K562 (cell line): ENCODE results near the gene RAE1. TPM values are rescaled to one million over a fixed set of nuclear protein-coding genes. Genes with fewer than 3 reads are reported as not detected.

ENCODE experiments used
- BRCA1 ChIP-seq, 2 experiments: fragments of 450-650 bp in 1 of 2; sonication (generic) in 1 of 2; formaldehyde crosslinking in 1 of 2; IDR thresholded peaks; 2 replicates each; pipeline versions ENCODE4 v1.5.0 to v1.6.1; 2017 to 2020; ENCODE audit warnings: mild to moderate bottlenecking in 1 of 2, missing genetic modification reagents in 1 of 2
- CCAR2 ChIP-seq: fragments of 200-400 bp; formaldehyde crosslinking; IDR thresholded peaks from 2 replicates; pipeline ENCODE4 v1.6.1; 2017; ENCODE audit warnings: mild to moderate bottlenecking, low read depth, low read length
- COPS2 ChIP-seq: fragments of 450-650 bp; conservative IDR thresholded peaks from 2 replicates; pipeline ENCODE4 v1.6.1; 2016; ENCODE audit warnings: mild to moderate bottlenecking, moderate library complexity
- ELF2 ChIP-seq: fragments of 250-450 bp; sonication (Bioruptor Pico); IDR thresholded peaks from 2 replicates; pipeline ENCODE4 v1.5.0; 2021; ENCODE audit warnings: mild to moderate bottlenecking
- GTF2E2 ChIP-seq: fragments of 200-800 bp; sonication (Bioruptor generic); IDR thresholded peaks from 2 replicates; pipeline ENCODE4 v1.6.1; 2016; ENCODE audit warnings: missing genetic modification characterization, missing compliant biosample characterization
- HOXB6 ChIP-seq: fragments of 250-450 bp; sonication (Bioruptor Pico); IDR thresholded peaks from 2 replicates; pipeline ENCODE4 v1.5.1; 2022; ENCODE audit warnings: mild to moderate bottlenecking, borderline replicate concordance
- MEF2A ChIP-seq: IDR thresholded peaks from 2 replicates; pipeline ENCODE4 v1.6.1; 2011; ENCODE audit warnings: low read depth, mild to moderate bottlenecking, low read length, moderate library complexity; ENCODE audit not compliant: control insufficient read depth
- NCOA6 ChIP-seq: fragments of 450-650 bp; IDR thresholded peaks from 2 replicates; pipeline ENCODE4 v1.6.1; 2017; ENCODE audit warnings: mild to moderate bottlenecking
- PRMT5 ChIP-seq: sonication (generic); formaldehyde crosslinking; IDR thresholded peaks from 2 replicates; pipeline ENCODE4 v1.5.0; 2020; ENCODE audit warnings: missing genetic modification reagents
- SAFB ChIP-seq: fragments of 200-400 bp; formaldehyde crosslinking; IDR thresholded peaks from 2 replicates; pipeline ENCODE4 v1.6.1; 2017; ENCODE audit warnings: low read depth, low read length, borderline replicate concordance
- SIN3B ChIP-seq: fragments of 450-650 bp; IDR thresholded peaks from 2 replicates; pipeline ENCODE4 v1.6.1; 2017; ENCODE audit warnings: low read depth, mild to moderate bottlenecking, moderate library complexity
- SRSF3 ChIP-seq: fragments of 200-400 bp; formaldehyde crosslinking; IDR thresholded peaks from 2 replicates; pipeline ENCODE4 v1.6.1; 2016; ENCODE audit warnings: mild to moderate bottlenecking, low read length, moderate library complexity; ENCODE audit not compliant: insufficient read depth
- ZBED1 ChIP-seq: IDR thresholded peaks from 2 replicates; pipeline ENCODE4 v1.6.1; 2014
- ZNF121 ChIP-seq: sonication (generic); formaldehyde crosslinking; conservative IDR thresholded peaks from 2 replicates; pipeline ENCODE4 v1.8.0; 2022; ENCODE audit warnings: missing genetic modification reagents
- polyA plus RNA-seq, 8 experiments: library from polyadenylated mRNA; depleted of rRNA in 4 of 8; stranded (reverse) in 5 of 8; unstranded in 3 of 8; fragments of >200 nt; fragmentation: Nextera tagmentation in 2 of 8; fragmentation: Illumina TruSeq in 1 of 8; extraction: Ambion mirVana in 2 of 8; extraction: Trizol in 1 of 8; gene quantifications; 2 replicates each; pipeline versions ENCODE4 v1.2.1 to v1.2.3, GENCODE V29; 2011 to 2014; ENCODE audit warnings: inconsistent platforms in 1 of 8, missing spikeins in 1 of 8
- total RNA-seq, 7 experiments: library from RNA; depleted of rRNA in 6 of 7; stranded (reverse); fragments of >200 nt in 6 of 7; fragmentation: Illumina TruSeq in 2 of 7; extraction: Trizol in 2 of 7; gene quantifications; 2 replicates each; pipeline versions ENCODE4 v1.2.1 to v1.2.3, GENCODE V29; 2011 to 2021; ENCODE audit warnings: low replicate concordance in 1 of 7
- TF ChIP-seq, protein P1 (sequence below): fragments of 450-650 bp; IDR thresholded peaks from 2 replicates; pipeline ENCODE4 v1.6.1; 2018; ENCODE audit not compliant: partially characterized antibody
- TF ChIP-seq, protein P2 (sequence below), 2 experiments: fragments of 450-650 bp; IDR thresholded peaks; 2 replicates each; pipeline ENCODE4 v1.6.1; 2016
- TF ChIP-seq, protein P3 (sequence below): fragments of 450-650 bp; IDR thresholded peaks from 2 replicates; pipeline ENCODE4 v1.6.1; 2016; ENCODE audit warnings: borderline replicate concordance
- TF ChIP-seq, protein P4 (sequence below): fragments of 450-650 bp; formaldehyde crosslinking; IDR thresholded peaks from 2 replicates; pipeline ENCODE4 v1.4.0; 2020; ENCODE audit warnings: mild to moderate bottlenecking
- TF ChIP-seq, protein P5 (sequence below): fragments of 450-650 bp; IDR thresholded peaks from 2 replicates; pipeline ENCODE4 v1.6.1; 2016; ENCODE audit warnings: missing biosample characterization, missing genetic modification characterization

Gene RAE1
- total and polyA plus RNA-seq, 9 of the 15 experiments (the other 6 are each of a cell fraction or from before 2014, with no cell fraction given), result 33.7 to 248 (median 77.7) TPM

DNA sequence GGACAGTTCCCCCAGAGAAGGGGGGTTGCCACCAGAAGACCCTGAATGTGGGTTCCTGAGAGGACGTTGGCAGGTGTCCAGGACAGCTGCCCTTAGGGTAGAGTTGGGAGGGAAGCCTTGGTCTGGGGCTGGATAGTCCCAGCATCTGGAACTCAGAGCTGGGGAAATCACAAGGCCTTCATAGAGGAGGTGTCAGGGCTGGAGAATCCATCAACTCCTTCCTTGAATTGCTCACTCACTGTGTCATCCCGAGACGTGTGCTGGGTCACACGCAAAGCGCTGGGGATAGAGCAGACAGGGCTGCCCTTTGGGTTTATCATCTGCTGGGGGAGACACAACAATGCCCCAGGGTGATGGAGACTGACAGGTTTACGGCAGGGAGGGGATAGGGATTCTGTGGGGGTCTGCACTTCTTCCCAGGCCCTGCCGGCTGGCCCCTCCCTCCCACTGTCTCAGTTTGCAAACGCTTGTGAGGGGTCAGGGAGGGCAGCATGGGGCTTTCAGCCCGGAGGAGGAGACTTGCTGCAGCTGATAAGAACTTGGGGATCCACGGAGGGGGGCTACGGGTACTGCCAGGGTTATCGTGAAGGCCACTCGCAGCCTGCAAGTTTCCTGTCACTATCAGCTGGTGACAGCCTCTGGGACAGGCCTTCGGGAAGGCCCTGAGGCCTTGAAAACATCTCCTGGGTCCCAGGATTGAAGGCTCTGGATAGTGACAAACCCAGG is 58.8 kb downstream of the RAE1 start (continued):
- TF ChIP-seq SAFB (no peak), ELF2 (CRISPR knock-in tag) (no peak), ZNF121 (no peak), MEF2A (0 out of 2 replicates have a peak, but pooled peaks have one; percentile 33), COPS2 (no peak), PRMT5 (CRISPR knock-in tag) (no peak), HOXB6 (CRISPR knock-in tag) (no peak), SRSF3 (no peak), GTF2E2 (tag) (no peak), ZBED1 (no peak), BRCA1 (IDR thresholded peaks at IDR 0.05) (no peak), BRCA1 (CRISPR knock-in tag; IDR thresholded peaks at IDR 0.05) (no peak), NCOA6 (no peak; the same call in 1 of the 2 replicates), SIN3B (no peak), CCAR2 (no peak)
- TF ChIP-seq, protein P1, sequence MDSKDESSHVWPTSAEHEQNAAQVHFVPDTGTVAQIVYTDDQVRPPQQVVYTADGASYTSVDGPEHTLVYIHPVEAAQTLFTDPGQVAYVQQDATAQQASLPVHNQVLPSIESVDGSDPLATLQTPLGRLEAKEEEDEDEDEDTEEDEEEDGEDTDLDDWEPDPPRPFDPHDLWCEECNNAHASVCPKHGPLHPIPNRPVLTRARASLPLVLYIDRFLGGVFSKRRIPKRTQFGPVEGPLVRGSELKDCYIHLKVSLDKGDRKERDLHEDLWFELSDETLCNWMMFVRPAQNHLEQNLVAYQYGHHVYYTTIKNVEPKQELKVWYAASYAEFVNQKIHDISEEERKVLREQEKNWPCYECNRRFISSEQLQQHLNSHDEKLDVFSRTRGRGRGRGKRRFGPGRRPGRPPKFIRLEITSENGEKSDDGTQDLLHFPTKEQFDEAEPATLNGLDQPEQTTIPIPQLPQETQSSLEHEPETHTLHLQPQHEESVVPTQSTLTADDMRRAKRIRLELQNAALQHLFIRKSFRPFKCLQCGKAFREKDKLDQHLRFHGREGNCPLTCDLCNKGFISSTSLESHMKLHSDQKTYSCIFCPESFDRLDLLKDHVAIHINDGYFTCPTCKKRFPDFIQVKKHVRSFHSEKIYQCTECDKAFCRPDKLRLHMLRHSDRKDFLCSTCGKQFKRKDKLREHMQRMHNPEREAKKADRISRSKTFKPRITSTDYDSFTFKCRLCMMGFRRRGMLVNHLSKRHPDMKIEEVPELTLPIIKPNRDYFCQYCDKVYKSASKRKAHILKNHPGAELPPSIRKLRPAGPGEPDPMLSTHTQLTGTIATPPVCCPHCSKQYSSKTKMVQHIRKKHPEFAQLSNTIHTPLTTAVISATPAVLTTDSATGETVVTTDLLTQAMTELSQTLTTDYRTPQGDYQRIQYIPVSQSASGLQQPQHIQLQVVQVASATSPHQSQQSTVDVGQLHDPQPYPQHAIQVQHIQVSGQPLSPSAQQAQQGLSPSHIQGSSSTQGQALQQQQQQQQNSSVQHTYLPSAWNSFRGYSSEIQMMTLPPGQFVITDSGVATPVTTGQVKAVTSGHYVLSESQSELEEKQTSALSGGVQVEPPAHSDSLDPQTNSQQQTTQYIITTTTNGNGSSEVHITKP, result peak; percentile 31
- TF ChIP-seq, protein P2, sequence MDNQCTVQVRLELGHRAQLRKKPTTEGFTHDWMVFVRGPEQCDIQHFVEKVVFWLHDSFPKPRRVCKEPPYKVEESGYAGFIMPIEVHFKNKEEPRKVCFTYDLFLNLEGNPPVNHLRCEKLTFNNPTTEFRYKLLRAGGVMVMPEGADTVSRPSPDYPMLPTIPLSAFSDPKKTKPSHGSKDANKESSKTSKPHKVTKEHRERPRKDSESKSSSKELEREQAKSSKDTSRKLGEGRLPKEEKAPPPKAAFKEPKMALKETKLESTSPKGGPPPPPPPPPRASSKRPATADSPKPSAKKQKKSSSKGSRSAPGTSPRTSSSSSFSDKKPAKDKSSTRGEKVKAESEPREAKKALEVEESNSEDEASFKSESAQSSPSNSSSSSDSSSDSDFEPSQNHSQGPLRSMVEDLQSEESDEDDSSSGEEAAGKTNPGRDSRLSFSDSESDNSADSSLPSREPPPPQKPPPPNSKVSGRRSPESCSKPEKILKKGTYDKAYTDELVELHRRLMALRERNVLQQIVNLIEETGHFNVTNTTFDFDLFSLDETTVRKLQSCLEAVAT (IDR thresholded peaks at IDR 0.05), result no peak
- TF ChIP-seq, protein P3, sequence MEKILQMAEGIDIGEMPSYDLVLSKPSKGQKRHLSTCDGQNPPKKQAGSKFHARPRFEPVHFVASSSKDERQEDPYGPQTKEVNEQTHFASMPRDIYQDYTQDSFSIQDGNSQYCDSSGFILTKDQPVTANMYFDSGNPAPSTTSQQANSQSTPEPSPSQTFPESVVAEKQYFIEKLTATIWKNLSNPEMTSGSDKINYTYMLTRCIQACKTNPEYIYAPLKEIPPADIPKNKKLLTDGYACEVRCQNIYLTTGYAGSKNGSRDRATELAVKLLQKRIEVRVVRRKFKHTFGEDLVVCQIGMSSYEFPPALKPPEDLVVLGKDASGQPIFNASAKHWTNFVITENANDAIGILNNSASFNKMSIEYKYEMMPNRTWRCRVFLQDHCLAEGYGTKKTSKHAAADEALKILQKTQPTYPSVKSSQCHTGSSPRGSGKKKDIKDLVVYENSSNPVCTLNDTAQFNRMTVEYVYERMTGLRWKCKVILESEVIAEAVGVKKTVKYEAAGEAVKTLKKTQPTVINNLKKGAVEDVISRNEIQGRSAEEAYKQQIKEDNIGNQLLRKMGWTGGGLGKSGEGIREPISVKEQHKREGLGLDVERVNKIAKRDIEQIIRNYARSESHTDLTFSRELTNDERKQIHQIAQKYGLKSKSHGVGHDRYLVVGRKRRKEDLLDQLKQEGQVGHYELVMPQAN, result peak; percentile 24; the same call in 1 of the 2 replicates
- TF ChIP-seq, protein P4, sequence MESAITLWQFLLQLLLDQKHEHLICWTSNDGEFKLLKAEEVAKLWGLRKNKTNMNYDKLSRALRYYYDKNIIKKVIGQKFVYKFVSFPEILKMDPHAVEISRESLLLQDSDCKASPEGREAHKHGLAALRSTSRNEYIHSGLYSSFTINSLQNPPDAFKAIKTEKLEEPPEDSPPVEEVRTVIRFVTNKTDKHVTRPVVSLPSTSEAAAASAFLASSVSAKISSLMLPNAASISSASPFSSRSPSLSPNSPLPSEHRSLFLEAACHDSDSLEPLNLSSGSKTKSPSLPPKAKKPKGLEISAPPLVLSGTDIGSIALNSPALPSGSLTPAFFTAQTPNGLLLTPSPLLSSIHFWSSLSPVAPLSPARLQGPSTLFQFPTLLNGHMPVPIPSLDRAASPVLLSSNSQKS (CRISPR knock-in tag), result no peak
- TF ChIP-seq, protein P5, sequence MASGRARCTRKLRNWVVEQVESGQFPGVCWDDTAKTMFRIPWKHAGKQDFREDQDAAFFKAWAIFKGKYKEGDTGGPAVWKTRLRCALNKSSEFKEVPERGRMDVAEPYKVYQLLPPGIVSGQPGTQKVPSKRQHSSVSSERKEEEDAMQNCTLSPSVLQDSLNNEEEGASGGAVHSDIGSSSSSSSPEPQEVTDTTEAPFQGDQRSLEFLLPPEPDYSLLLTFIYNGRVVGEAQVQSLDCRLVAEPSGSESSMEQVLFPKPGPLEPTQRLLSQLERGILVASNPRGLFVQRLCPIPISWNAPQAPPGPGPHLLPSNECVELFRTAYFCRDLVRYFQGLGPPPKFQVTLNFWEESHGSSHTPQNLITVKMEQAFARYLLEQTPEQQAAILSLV (tag), result no peak
